GM10248 (cell line): ENCODE data around the gene ZNF48.

Experiments
- CTCF ChIA-PET: fragments of 300-600 bp; sonication (Branson Sonifier 250); formaldehyde crosslinking; extraction: SDS; loops from one replicate; lab custom pipeline; 2021; ENCODE audit warnings: antibody characterized with exemption; lab: Yijun Ruan, JAX
- POLR2A ChIA-PET: fragments of 350-650 bp; sonication (Branson Sonifier 250); formaldehyde crosslinking; extraction: SDS; loops from one replicate; lab custom pipeline; 2020; ENCODE audit warnings: antibody characterized with exemption; lab: Yijun Ruan, JAX
- DNase-seq: peaks from one replicate; pipeline ENCODE4 v3.0.0; 2012; ENCODE audit errors: extremely low spot score
- CTCF ChIP-seq: IDR thresholded peaks from 2 replicates; pipeline ENCODE4 v1.5.1; 2012; ENCODE audit warnings: mild to moderate bottlenecking, low read depth; ENCODE audit errors: extremely low read depth, missing control alignments, control extremely low read depth

Gene ZNF48

GRCh38 chr16:30429678-30430427 is 34.6 kb downstream of the ZNF48 start, which contains the start of gene DCTPP1:
Gene DCTPP1, minus strand, starts transcription at chr16:30430030. Its CDS starts 50 bp downstream, at chr16:30429980.
- peak; percentile 90 for TF ChIP-seq CTCF
- ChIA-PET POLR2A (interaction anchor here (0.6 to 1.2 kb wide), 9 partner anchors 12 to 229 kb away, joined by 3 to 8 read pairs (median 4); partner anchors contain the start of genes FBRS, SEPHS2 and ZNF689), CTCF (interaction anchor here (0.6 to 4.5 kb wide), 82 partner anchors 9 to 422 kb away, joined by 3 to 73 read pairs (median 5); partner anchors contain the start of genes ITGAL, PRR14, SEPHS2 and SEPTIN1)
- DNase-seq, result peak; percentile 95

GRCh38 chr16:30430428-30430970 is 35.3 kb downstream of the ZNF48 start:
- ChIA-PET POLR2A (interaction anchor here (0.9 to 1.0 kb wide), 4 partner anchors 12 to 140 kb away, joined by 3 to 8 read pairs (median 5); no protein-coding TSS in a partner anchor), CTCF (interaction anchor here (0.7 to 4.5 kb wide), 53 partner anchors 10 to 422 kb away, joined by 3 to 73 read pairs (median 7); partner anchors contain the start of genes ITGAL, SEPHS2, SEPTIN1 and TBC1D10B)
- DNase-seq, result no peak

GRCh38 chr16:30434852-30435251 is 39.6 kb downstream of the ZNF48 start:
- CTCF ChIA-PET, result interaction anchor here (1.0 to 1.1 kb wide), 5 partner anchors 11 to 194 kb away, joined by 3 to 4 read pairs (median 3); partner anchors contain the start of gene SEPHS2
- POLR2A ChIA-PET, result no interaction called here
- no peak for TF ChIP-seq CTCF
- no peak for DNase-seq

More at GRCh38 chr16:30430428-30430970, 35.3 kb downstream of the ZNF48 start:
- TF ChIP-seq CTCF, result peak; percentile 28

GRCh38 chr16:30437511-30438046 is 42.4 kb downstream of the ZNF48 start:
- ChIA-PET CTCF (interaction anchor here (1.1 to 8.8 kb wide), 3 partner anchors 7 to 98 kb away, joined by 3 to 73 read pairs (median 5); partner anchors contain the start of genes DCTPP1 and ZNF747), POLR2A (no interaction called here)
- DNase-seq, result no peak
- TF ChIP-seq CTCF, result no peak

GRCh38 chr16:30438835-30439234 is 43.6 kb downstream of the ZNF48 start:
- DNase-seq, result no peak
- no peak for TF ChIP-seq CTCF
- CTCF ChIA-PET, result interaction anchor here (0.9 to 8.8 kb wide), 5 partner anchors 8 to 159 kb away, joined by 4 to 73 read pairs (median 6); partner anchors contain the start of genes DCTPP1 and ZNF747
- POLR2A ChIA-PET, result interaction anchor here (0.7 kb wide), 1 partner anchor 68 kb away, joined by 4 read pairs; the partner anchor contains the start of gene TBC1D10B

- POLR2A ChIA-PET, result no interaction called here
- no peak for TF ChIP-seq CTCF
- no peak for DNase-seq
- CTCF ChIA-PET, result interaction anchor here (0.9 to 8.8 kb wide), 4 partner anchors 9 to 158 kb away, joined by 4 to 73 read pairs (median 12); partner anchors contain the start of genes DCTPP1 and ZNF747
Observed at GRCh38 chr16:30439720-30440348, 44.6 kb downstream of the ZNF48 start.
